Sciatic nerve (tissue), 2 donors: Measurements from ENCODE around the gene SMYD3. TPM values are rescaled to one million over a fixed set of nuclear protein-coding genes. Genes with fewer than 3 reads are reported as not detected.
"Not testable (repeated sequence)": the region's sequence is repeated elsewhere in the genome, so short reads cannot be mapped to it uniquely, and the experiment has no call there.

ENCODE experiments used
- ATAC-seq: fragments of 200-7000 bp; cut with Tn5 transposase; one replicate; pipeline ENCODE4 v1.9.1; 2020; ENCODE audit warnings: mild to moderate bottlenecking, moderate library complexity
- DNase-seq: peaks from one replicate; pipeline ENCODE4 v3.0.0-alpha.2; 2020; ENCODE audit warnings: low spot score
- intact Hi-C: fragments of 100-400 bp; cut with DNase I; formaldehyde crosslinking; loops from one replicate; pipeline ENCODE4 v1.14.2; 2022
- total RNA-seq: library from RNA; stranded (reverse); fragmentation: NEBNext Ultra II Directional; extraction: Animal tissue kit (Norgen Biotek cat#: 25700); gene quantifications from one replicate; pipeline ENCODE4 v1.2.1, GENCODE V29; 2021
- donor health status: DM: no; HTN: no; CAD: no.
- donor health status: DM: no; HTN: no; CAD: no.

Gene SMYD3
- total RNA-seq, 1 donor from 2014 or later, result 27.7 TPM

DNA sequence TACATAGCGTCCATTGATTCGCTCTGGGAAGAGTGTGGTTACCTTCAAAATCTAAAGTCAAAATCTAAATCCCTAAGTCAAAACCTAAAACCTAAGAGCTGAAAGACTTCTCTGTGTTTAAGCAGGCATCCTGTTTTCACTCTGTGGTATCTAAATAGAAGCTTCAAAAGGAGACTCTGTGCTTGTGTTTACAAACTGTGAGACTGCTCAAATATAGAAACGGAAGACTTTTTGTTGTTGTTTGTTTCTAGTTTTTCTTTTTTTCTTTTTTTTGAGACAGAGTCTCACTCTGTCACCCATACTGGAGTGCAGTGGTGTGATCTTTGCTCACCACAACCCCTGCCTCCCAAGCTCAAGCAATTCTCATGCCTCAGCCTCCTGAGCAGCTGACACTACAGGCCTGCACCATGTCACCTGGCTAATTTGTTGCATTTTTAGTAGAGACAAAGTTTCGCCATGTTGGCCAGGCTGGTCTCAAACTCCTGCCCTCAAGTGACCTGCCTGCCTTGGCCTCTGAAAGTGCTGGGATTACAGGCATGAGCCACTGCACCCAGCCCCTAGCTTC lies 425.9 kb downstream of the SMYD3 start:
- DNase-seq, result no peak
- ATAC-seq, result no peak
- intact Hi-C loops, result no loop called here

DNA sequence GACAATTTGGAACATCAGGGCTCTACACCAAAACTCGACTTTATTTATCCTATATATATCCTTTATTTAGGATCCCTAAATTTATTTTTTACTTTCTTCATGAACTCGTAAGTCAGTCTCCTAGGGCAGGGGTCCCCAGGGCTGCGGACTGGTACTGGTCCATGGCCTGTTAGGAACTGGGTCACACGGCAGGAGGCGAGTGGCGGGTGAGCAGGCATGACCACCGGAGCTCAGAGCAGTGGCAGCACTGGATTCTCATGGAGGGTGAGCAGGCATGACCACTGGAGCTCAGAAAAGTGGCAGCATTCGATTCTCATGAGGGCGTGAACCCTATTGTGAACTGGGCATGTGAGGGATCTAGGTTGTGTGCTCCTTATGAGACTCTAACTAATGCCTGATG lies 427.0 kb downstream of the SMYD3 start:
- intact Hi-C loops, result no loop called here
- DNase-seq, result no peak

DNA sequence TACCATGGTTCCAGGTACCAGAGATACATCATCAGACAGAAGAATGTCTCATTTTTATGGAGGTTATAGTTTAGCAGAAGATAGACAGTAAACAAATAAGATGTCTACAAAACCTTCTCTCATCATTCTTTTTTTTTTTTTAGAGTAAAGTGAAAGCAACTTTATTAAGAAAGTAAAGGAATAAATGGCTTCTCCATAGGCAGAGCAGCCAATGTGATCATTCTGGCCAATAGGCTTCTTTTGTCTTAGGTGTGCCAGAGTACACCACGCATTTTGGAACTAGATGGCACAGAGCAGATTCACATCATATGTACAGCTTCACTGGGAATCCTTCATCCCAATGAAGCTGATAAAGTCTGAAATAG lies 428.2 kb downstream of the SMYD3 start:
- no peak for DNase-seq
- intact Hi-C loops, result no loop called here
- ATAC-seq, result no peak

More for the DNA sequence above, 427.0 kb downstream of the SMYD3 start:
- ATAC-seq, result no peak

DNA sequence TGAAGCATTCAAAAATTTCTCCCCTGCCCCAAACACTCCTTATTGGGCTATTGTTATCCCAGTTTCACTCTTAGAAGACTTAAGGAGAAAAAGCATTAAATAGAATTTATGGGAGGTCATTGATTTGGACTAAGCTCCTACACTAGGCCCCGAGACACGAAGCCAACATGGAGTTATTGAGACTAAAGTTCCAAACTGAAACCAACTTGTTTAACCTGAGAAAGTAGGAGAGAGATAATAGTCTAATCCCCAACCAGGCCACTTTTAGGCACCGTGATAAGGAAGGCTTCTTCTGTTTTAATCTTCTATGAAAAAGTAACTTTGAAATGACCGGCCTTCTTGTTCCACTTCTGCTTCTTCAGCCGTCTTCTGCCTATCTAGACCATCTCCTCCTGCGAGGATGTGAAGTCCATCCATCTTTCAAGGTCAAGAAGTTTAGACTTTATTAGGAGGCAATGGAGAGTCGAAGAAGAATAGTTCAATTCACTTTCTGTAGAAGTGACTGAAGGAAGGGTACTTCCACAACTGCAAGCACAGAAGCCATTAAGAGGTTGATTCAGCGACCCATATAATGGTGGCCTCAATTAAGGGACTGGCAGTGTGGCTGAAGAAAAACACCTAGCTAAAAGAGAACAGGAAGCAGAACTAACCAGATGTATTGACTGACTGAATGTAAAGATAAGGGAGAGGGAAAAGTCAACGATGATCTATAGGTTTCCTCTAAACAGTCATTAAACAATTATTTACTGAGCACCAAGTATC lies 428.8 kb downstream of the SMYD3 start:
- DNase-seq (no peak), ATAC-seq (no peak)
- intact Hi-C loops, result no loop called here

DNA sequence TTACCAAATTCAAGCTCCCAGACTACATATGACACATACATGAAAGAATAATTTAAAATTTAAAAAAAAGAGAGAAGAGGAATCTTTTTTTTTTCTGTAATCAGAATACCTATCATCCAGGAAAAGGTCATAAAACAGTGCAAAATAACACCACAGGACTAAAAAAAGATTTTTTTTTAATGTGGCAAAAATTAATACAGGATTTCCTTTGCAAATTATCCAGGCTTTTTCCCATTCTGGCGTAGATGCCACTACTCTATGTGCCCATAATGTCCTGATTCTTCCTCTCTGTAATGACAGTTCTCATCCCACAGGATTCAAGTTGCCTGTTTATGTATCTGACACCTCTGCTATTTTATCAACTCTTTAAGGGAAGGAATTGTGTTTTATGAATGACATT lies 429.6 kb downstream of the SMYD3 start:
- intact Hi-C loops, result no loop called here
- ATAC-seq (no peak), DNase-seq (no peak)

DNA sequence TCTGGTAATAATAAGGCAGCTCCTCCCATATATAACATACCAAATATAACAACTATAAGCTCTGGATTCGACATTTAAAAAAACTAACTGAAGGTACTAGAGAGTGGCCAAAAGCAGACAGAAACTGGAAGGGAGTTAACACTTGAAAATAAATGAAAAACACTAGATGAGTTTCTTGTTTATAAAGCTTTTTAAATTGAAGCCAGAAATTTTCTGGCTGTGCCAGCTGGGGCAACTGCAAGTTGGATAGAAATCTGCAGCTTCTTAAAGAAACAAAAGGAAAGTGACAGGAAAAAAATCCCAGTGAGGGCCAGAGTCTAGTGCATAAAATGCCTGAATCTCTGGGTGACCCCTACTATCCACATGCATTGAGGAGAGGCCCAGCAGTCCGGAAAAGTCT lies 432.7 kb downstream of the SMYD3 start:
- no peak for DNase-seq
- ATAC-seq, result no peak
- intact Hi-C loops, result no loop called here

DNA sequence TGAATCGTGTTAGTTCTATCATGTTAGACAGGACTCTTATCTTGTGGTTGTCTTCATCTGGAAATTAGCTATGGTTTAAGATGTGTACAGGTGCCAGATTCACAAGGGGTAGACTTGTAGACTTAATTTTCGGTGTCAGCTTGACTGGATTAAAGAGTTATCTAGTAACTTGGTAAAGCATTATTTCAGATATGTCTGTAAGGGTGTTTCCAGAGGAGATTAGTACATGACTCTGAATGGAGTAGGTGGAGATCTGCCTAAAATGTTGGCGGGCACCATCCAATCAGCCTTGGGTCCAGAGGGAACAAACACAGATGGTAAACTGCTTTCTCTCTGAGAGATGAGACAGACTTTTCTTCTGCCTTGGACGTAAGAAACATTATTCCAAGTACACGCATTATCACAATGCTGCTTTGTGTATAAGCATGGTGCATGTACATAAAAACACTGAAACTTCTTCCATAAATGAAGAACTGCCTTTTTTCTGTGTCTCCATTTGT lies 434.6 kb downstream of the SMYD3 start:
- ATAC-seq (no peak), DNase-seq (no peak)
- intact Hi-C loops, result no loop called here

DNA sequence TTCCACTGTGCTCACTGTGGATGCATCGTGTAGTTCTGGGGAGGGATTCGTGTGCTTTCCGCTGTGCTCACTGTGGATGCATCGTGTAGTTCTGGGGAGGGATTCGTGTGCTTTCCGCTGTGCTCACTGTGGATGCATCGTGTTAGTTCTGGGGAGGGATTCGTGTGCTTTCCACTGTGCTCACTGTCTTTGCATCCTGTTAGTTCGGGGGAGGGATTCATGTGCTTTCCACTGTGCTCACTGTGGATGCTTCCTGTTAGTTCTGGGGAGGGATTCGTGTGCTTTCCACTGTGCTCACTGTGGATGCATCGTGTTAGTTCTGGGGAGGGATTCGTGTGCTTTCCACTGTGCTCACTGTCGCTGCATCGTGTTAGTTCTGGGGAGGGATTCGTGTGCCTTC lies 435.1 kb downstream of the SMYD3 start:
- DNase-seq, ATAC-seq, intact Hi-C loops: not testable (repeated sequence)

DNA sequence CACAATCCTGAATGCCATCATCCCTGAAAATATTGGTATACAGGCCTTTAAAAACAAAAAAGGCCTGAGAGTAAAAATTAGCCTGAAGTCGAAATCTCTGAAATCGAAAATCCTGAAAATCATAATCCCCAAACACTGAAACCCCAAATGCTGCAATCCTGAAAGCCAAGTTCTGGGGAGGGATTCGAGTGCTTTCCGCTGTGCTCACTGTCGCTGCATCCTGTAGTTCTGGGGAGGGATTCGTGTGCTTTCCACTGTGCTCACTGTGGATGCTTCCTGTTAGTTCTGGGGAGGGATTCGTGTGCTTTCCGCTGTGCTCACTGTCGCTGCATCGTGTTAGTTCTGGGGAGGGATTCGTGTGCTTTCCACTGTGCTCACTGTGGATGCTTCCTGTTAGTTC lies 435.5 kb downstream of the SMYD3 start:
- intact Hi-C loops, DNase-seq, ATAC-seq: not testable (repeated sequence)

DNA sequence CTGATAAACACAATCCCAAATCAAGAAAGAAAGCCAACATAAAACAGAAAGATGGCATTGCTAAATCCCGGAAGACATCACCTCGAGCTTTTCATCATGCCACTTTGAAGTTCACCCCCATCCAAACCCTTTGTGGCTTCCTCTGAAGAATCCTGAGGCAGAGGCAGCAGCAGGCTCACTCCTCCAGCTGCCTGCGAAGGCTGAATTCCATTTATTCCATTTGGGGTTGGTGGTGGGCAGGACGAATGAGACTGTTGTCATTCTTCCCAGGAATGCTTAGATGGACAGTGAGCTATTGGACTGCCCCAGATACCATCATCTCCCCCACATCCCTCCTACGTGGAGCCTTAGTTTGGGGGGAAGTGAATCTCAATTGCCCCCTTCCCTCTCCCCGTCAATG lies 437.5 kb downstream of the SMYD3 start:
- intact Hi-C loops, result no loop called here
- no peak for DNase-seq
- ATAC-seq, result no peak

DNA sequence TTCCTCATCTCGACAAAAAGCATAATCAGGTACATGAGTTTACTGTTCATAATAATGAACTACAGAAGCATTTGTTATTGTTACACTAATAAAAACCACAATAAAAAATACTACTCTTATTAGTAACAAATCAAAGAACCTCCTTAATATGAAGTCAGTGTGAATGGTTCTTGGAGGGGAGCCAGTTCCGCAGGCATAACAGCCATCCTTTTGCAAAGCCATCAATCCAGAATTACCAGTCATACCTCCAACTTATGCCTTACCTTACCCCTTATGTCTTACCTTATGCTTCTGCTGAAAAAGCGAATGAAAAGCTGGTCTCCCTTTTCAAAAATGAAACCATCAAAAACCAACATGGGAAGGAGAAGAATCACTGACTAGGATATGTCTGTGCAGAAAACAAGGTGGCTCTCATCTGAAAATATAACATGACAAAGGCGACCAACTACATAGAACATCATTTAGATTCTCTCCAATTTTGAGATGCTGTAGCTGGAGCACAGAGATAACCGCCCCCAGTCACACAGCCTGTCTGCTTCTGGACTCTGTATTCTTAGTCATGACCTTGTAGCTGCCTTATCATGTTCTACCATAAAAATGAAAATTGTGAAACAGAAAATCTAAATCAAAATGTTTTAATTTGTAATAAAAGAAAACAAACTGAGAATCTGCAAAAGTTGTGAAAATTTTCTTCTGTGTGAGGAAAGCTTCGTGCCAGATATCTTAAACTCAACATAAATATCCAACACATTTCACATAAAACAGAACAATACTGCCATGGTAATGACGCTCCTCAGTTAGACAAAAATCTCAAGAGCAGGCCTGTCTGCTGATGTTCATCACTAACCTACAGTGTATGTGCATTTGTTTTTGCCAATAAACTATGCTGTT lies 438.2 kb downstream of the SMYD3 start:
- intact Hi-C loops, result no loop called here
- no peak for DNase-seq
- ATAC-seq, result no peak

DNA sequence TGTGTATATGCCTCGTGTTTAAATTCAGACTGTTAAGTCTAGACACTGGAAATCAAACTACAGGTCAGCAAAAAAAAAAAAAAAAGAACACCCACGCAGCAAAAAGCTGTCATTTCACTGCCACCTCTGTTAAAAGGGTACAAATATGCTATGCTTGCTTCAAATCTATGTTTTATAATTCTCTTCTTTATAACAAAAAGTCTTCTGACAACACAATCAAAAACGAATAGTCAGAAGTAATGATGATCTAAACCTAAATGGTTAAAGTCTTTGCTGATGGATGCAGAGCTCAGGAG lies 438.9 kb downstream of the SMYD3 start:
- DNase-seq (no peak), ATAC-seq (no peak)
- intact Hi-C loops, result no loop called here

DNA sequence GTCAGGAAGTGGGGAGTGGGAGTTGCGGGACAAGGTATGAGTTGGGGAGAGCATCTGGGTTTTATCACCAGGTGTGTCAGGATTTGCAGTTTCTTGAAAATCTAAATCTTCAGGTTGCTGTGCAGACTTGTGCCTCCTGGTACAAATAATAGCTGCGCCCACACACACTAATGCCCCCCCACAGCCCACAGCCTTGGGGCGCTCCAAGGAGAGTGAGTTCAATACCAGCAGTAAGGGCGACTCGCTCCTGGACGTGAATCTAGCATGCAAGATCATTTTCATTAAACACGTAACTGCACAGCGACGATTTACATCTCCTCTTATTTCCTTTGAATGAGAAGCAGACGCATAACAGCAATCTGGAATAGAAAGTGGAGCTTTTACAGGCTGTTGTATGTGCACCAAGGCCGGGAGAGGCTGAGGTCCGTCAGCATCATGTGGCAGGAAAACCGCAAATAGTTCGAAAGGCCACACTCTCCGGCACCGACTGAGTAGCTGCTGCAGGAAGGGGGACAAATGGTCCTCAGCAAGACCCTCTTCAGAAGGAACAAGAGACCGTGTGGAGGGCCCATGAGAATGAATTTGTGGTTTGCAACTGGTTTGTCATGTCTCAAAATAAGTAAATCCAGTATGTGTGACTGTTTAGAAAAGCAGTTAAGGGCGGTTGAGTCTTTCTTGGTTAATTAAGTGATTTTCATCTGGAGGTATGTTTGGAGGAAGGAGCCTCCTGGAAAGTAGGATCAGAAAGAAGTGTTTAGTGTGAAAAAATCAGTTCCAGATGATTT lies 439.5 kb downstream of the SMYD3 start:
- intact Hi-C loops, result no loop called here
- ATAC-seq (no peak), DNase-seq (no peak)

DNA sequence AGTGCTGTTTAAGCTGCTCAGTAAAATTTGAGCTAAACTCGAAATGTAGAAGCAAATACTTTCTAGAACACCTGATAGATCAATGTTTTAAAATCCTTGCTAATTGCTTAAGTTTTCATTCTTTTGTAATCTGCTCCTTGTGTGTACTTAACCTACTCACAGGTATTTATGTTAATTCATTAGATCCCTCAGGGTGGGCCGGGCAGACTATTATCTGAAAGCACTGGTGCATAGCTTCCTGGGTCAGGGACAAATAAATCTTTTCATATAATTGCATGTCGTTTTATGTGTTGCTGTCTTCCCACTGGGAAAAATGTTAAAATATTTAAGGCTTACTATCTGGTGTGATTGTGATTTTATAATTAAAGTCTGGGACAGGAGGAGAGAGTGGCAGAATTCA lies 440.5 kb downstream of the SMYD3 start:
- no peak for DNase-seq
- no peak for ATAC-seq
- intact Hi-C loops, result no loop called here

DNA sequence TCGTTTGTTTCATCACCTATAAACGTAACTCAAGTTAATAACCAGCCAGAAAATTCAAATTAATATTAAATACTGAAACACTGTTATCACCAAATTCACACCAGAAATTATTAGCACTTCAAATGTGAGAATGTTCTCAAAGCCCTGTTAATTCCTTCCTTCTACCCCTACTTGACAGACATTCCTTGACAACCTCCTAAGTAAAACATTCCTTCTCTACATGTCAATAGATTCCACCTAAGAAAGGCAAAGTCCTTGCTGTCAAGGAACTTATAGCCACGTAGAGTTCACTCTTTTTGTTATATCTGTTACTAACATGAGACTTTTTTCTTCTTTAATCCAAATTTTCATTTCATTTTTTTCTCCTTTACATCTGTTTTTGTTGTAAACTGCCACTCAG lies 441.5 kb downstream of the SMYD3 start:
- no peak for ATAC-seq
- intact Hi-C loops, result no loop called here
- DNase-seq, result no peak

DNA sequence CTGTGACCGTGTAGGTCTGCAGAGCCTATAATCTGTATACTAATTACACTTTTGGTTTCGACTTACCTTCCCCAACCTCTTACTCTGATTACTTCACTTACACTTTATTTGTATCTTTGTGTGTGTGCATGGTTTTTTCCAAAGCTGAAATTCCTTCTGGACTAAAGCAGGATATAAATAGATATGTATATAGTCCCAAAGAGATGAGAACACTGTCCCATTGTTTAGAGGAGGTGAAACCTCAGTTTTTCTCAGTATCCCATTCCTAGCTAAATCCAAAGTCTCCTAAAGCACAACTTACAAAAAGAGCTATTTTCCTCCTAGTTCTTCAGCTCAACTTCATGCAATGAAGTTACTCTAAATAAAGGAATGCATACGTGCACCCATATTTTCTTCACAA lies 442.2 kb downstream of the SMYD3 start:
- DNase-seq (no peak), ATAC-seq (no peak)
- intact Hi-C loops, result loop anchor here (5.0 kb wide), 1 partner anchor 742 kb away; no protein-coding TSS in a partner anchor

DNA sequence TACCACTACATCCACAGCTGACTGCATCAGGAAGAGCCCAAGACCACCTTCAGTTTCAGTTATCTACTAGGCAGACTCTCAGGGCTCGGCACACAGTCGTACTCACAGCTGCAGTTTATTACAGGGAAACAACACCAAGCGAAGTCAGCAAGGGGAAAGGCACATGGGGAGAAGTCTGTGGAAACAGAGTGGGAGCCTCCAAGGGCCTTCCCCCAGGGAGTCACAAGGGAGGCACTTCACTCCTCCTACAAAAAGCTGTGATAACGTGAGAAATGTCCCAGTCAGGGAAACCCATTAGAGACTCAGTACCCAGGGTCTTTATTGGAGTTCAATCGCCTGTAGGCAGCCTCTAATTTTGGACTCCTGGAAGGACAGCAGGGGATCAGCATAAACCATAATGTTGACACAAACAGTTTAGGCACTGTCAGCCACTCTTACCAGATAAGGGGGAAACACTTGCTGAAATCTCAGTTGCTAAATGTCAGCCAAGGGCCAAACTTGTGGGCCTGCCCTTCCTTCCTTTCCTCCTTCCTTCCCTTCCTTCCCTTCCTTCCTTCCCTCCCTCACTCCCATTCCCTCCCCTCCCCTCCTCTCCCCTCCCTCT lies 444.0 kb downstream of the SMYD3 start:
- DNase-seq (no peak), ATAC-seq (no peak)
- intact Hi-C loops, result loop anchor here (5.0 kb wide), 1 partner anchor 744 kb away; no protein-coding TSS in a partner anchor

DNA sequence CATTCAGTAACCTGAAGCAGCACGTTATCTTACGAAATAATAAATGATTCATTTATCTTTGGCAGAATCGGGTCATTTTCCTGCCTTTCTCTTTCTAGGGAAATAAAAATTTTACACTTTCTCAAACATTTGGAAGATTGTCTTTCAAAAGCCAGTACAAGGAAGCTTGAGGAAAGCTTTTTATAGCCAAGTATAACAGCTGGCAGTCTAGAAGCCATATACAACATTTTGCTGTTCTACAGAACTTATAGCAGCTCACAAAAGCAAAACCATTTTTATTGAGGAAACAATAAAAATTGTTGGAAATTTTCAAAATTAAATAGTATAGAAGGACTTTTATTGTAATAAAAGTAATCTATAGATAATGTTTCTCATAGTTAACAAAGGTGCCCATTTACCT lies 448.6 kb downstream of the SMYD3 start:
- DNase-seq, result no peak
- intact Hi-C loops, result no loop called here
- ATAC-seq, result no peak

DNA sequence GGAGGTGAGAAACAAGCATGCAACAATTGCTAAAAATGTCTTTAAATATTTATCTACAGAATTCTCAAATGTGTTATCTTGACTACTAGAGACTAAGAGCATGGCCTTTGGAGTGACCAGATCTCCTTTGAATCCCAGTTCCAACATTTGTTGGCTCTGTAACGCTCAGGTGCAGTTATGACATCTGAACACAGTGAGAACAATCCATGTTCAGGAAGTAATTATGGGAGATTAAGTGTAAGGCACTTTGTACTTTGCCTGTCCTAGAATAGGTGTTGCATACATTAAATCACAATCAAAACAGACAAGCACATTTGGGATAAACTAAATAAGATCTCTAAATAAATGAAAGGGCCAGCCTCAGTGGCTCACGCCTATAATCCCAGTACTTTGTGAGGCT lies 454.5 kb downstream of the SMYD3 start:
- ATAC-seq (no peak), DNase-seq (no peak)
- intact Hi-C loops, result no loop called here
